M059J (cell line): ENCODE data around the gene PDIA6. TPM values are rescaled to one million over a fixed set of nuclear protein-coding genes. Genes with fewer than 3 reads are reported as not detected.
A peak's percentile ranks its signal among the peaks of the same experiment; 100 is the strongest.
"Not testable (repeated sequence)": the region's sequence is repeated elsewhere in the genome, so short reads cannot be mapped to it uniquely, and the experiment has no call there.

Source experiments
- DNase-seq: peaks from one replicate; pipeline ENCODE4 v3.0.0-alpha.2; 2012; ENCODE audit warnings: low read depth
- total RNA-seq: library from RNA; depleted of rRNA; stranded (reverse); fragments of >200 nt; shearing (Covaris generic); gene quantifications from 2 replicates; pipeline ENCODE4 v1.2.3, GENCODE V29; 2014

PDIA6 gene
- total RNA-seq, 1 experiment from 2014 or later = 486 TPM

DNA sequence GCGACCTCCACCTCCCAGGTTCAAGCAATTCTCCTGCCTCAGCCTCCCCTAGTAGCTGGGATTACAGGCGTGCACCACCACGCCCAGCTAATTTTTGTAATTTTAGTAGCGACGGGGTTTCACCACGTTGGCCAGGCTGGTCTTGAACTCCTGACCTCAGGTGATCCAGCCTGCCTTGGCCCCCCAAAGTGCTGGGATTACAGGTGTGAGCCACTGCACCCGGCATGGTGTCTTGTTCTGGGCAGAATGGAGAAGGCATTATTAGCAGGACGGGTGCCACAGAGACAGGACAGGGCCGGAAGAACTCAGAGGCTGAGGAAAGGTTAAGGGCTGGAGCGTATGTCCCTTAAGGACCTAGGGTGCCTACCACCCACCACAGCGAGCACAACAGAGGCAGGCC, 31.8 kb downstream of the PDIA6 start:
- not testable (repeated sequence) for DNase-seq

DNA sequence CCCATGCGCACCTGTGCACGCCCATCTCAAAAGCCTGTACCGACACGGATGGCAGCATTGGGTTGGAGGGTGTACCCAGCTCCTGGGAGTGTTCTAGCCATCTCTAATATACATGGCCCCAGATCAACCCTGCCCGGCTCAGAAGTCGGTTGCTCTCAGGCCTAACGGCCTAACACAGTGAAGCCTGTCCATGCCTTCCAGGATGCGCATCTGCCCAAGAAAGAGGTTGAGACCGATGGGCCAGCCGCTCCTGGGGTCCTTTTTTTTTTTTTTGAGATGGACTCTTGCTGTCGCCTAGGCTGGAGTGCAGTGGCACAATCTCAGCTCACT, 32.1 kb downstream of the PDIA6 start:
- DNase-seq = no peak

DNA sequence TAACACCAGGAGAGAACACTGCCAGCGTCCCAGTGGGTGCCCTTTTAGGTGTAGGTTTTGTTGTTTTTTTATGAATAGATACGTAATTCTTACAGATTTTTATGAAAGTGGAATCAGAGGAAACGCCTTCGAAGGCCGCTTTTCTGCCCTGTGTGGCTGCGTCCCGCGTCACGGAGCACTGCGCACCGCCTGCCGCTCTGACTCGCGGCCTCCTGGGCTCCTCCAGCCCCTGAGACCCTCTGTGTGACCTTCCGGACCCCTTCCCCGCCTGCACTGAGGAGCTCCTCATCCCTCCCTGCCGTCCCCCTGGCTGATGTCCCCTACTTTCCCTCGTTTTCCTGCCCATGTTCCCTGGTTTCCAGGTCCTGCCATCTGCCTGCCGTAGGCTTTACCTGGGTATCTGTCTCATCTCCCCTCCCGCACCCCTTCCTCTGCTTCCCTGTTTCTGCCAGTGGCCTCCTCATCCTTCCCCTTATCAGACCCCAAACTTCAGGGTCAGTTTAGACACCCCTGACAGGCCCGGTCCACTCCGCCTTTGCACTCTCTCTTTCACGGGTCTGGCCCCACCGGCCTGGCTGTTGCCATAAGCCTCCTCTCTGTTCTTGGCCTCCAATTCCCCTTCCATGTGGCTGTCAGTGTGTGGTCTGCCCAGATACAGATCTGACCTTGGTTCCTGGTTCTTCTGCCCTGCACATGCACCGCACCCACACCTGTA, 32.7 kb downstream of the PDIA6 start:
- DNase-seq = no peak

DNA sequence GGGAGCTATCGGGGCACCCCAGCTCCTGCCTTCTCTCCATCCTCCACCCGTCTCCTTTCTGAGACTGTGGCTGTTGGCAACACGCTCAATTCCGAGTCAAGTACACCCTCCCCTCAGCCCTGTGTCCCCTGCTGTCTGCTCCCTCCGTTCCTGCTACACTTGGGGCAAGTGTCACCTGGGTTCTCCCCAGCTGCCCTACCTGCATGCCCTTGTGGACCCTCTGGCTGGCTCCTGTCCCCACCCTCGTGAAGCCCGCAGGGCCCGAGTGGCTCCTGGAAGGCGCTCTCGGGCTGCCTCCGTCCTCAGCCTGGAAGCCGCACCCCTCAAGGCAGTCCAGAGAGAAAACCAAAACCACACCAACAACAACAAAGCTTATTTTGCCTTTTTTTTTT, 33.9 kb downstream of the PDIA6 start:
- no peak for DNase-seq

DNA sequence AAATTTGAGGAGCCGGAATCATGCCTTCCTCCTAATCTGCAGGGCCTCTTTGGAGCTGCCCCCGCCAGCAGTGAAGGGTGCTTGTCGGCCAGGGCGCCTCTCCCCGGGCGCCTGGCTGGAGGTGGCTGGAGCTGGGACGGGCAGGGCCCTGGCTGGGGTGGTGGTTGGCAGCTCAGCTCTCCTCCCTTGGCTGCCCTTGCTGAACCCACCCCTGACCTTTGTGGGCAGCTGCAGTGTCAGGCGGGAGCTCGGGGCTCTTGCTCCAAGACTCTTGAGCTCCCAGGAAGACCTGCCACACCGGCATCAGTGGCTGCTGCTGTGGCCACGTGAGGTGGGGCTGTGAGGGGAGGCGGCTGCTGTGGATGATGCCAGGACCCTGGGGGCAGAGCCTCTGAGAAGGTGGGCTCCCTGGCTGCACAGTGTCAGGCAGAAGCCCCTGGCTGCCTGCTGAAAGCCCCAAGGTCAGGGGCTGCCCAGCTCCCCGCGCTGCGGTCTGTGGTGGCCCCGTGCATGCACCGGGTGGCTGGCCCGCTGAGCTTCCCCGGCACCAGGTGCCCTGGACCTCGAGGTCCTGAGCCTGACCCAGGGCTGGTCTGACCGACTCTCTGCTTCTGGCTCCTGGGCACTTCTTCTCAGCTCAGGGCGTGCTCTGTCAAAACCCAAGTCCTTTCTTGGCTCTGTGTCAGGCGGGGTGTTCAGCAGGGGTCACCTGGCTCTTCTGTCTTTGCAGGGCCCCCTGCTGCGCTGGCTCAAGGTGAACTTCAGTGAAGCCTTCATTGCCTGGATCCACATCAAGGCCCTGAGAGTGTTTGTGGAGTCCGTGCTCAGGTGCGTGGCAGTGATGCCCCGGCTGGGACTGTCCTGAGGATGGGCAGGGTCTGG, 34.5 kb downstream of the PDIA6 start:
- no peak for DNase-seq

DNA sequence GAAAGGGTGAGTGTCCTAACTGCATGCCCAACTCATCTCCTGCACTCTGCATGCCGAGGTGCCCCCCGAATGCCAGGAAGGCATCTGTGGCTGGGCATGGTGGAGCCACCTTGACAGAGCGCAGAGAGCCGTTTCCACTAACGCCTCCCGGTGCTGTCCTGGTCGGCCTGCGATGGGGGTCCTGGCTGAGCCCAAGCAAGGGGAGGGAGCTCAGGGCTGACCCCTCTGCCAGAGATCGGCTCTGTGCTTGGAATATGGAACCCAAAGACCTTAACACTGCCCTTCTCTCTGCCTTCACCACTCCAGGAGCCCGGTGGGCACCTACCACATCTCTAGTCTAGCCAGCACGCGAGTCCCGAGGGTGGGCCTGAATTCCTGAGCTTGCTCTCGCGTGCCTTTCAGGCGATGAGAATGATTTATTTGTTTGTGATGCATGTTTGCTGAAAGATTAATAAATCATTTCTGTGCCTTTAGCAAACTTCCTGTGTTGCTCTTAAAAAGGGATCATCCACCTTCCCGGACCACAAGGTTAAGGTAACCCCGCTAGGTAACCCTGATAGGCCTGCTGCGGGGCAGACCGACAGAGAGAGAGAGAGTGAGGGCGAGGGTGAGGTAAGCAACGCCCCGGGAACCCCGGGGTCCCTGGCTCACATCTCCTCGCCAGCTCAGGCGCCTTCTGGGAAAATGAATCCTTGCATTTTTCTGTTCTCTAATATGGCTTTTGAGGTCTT, 35.3 kb downstream of the PDIA6 start:
- no peak for DNase-seq

DNA sequence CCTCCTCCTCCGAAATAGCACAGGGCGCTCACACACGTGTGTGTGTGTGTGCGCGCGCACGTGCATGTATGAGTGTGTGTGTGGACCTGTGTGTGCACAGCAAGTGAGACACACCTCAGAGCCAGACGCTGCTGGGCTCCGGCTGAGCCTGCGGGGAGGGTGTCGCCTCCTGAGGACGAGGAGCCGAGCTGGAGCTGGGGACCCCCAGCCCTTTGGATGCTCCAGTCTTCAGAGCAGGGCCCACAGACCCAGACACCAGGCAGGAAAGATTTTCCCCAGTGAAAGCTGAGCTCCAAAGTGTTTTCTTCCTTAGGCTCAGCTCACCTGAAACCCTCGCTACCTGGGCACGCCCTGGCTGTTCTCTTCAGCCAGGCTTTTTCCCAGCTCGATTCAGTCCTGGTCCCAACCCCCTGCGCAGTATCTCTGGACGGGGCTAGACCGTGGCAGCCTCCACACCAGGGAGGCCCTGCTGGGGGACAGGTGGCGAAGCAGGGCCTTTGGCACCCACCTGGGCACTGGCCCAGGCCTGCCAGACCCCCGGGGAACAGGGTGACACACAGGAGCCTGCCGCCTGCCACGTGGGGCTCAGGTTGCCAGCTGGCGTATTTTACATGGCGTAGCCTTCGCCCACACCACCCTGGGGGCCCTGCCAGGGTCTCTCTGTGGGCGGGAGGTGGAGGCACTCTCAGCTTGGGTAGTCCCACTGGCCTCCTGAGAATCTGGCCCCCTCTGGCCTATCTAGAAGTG, 36.2 kb downstream of the PDIA6 start:
- no peak for DNase-seq

DNA sequence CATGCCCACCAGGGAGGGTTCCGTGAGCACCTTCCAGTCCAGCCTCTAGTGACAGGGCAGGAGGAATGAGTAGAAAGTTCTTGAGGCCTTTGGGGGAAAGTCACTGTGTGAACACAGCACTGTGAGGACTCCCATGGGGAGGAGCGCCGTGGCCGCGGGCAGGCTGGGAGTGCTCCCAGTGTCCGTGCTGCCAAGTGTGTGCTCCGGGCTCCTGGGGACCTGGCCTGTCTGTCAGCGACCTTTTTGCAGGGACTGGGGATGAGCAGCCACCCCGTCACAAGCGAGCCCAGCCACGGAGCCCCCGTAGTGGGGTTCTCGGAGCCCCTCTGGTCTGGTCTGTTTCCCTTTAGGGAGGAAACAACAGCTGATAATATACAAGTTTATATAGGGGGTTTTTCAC, 36.8 kb downstream of the PDIA6 start:
- no peak for DNase-seq

DNA sequence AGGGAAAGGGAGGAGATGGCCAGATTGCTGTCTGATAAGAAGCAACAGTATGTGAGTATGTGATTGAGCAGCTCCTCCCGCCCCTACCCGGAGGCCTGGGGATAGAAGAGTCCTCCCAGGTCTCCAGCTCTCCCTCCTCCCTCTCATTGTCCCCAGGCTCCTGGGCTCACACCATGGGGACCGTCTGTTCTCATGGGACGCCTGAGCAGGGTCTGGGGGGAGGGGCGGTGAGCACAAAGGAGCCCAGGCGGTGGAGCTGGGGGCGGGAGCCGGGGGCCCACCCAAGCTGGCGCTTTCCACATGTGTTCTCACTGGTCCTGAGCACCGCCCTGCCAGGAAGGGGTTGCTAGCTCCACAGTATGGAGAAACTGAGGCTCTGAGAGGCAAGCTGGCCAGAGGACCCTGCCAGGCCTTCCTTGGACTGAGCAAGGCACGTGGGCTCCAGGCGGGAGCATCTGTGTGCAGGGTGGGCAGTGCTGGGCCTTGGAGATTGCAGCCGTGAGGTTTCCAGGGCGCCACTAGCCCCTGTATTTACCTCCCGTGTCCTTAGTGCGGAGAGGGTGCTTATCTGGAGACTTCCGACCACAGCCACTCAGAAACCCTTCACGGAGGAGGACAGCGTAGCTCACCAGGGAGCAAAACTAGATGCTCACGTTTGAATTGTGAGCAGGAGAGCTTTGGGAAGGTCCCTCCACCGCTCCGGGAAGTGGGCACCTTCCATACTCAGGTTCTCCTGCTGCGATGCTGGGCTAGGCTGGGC, 37.4 kb downstream of the PDIA6 start:
- DNase-seq = no peak

DNA sequence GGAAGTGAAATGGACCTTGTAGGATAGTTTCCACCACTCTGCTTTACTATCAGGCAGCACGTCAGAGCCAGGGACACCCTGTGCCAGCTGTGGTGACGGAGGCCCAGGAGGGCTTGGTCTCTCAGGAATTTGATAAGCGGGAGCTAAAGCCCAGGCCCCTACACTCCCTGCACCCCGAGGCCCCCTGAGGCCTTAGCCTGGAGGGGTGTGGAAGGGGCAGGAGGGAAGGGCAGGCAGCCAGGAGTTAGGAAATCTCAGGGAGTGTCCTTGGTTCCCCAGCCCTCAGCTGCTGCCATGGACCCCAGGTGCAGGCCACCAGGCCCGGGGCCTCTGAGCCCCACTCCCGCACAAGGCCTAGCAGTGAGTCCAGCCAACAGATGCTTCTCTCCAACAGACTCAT, 38.2 kb downstream of the PDIA6 start:
- DNase-seq = no peak

DNA sequence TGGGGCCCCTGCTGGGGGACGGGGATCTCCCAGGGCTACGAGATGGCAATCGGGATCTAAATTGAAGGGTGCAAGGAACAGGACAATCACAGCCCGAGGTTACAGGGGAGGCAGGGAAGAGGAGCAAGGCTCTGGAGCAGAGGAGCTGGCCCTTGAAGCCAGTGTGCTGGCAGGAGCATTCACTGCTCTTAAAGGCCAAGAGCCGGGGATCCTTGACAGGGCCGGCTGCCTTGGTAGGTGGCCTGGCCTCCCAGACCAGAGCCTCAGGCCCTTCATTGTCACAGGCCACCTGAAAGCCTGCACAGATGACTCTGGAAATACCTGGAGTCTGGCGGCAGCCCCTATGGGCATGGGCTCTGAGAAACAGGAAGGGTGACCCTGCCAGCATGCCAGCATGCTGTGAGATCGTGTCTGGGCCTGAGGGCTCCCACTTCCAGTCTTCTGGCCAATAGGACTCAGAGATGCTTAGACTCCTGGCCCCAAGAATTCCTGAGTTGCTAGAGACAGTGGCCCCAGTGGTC, 38.7 kb downstream of the PDIA6 start:
- DNase-seq = no peak

DNA sequence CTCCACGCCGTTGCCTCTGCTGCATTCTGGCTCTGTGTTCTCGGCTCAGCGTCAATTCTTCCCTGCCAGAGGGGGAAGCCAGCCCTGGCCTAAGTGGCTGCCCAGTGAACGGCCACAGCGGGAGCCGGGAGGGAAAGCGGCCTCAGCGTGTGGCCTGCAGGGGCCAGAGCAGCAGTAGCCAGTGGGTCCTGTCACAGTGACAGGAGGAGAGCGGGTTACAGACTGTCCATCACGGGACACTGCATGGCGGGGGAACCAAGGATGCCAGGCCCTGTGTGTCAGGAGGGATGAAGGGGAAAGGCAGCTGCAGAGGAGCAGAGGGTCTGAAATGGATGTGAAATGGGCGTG, 39.7 kb downstream of the PDIA6 start:
- DNase-seq = no peak

DNA sequence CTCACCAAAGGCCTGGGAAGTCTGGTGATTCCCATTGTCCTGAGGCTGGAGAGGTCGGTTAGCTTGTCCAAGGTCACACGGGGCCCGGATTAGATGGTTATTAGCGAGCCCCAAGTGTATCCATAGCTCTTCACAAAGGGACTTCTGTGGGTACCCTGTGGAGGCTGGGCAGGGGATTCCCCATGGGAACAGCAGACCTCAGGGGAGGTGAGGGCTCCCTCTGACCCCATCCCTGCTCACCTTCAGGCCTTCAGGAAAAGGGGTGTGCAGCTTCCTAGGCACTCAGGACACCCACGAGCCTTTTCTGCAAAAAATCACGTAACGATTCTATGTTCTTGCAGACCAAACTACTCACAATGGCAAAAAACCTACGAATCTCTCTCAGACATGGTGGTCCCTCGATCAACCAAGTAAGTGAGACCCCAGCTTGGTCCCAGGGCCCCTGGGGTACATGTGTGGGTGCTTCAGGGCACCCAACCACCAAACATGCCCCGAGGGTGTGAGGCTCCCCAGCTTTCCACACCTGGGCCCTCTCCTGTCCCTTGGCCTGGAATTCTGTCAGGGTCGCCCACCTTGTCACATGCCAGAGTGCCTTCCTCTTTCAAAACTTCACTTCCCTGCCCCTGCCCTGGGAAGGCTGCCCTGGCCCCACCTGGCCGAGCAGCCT, 40.3 kb downstream of the PDIA6 start:
- DNase-seq = no peak

DNA sequence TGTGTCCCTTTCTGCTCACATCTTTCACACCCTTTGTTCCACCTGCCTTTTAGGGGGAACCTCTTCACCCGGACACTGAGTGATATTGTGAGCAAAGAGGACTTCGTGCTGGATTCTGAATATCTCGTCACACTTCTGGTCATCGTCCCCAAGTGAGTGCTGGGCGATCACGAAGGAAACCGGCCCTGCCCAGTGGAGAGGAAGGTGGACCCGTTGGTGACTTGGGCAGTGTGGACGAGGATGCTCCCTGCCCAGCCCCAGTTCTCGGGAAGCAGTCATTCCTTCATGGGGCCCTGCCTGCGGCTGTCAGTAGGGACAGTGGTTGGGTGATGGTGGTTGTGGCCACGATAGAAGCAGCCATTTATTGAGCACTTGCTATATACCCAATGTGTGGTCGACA, 40.8 kb downstream of the PDIA6 start:
- no peak for DNase-seq

DNA sequence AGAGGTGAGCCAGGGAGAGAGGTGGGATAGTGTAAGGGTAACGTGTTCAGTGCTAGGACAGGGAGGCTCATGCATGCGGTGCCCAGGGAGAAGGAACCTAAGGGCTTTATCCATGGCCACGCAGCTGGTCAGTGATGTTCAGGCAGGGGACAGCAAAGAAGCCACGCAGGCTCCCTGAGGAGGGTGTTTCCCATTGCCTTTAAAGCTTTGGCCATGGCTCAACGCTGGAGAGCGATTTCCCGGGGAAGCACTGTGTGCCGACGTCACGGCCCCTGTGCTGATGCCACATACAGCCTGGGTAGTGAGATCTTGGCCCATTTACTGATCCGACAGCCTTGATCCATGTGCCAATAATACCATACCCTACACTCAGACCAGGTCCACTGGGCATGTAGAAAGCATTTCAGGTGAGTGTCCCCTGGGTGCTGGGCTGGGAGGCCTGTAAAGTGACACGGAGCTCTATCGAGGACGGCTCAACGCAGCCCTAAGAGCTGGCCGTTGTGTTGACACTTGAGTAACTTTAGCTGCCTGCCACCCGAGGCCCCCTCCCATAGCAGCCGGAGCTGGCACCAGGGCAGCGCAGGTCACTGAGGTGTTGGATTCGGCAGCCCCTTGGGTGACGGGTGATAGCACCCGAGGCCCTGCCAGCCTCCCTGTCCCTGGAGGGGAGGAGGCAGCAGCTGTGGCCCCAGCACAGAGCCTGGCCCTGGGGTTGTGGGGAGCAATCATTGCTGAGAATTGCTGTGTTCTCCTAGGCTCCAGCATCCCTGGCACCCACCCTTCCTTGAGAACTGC, 41.4 kb downstream of the PDIA6 start:
- DNase-seq = no peak

DNA sequence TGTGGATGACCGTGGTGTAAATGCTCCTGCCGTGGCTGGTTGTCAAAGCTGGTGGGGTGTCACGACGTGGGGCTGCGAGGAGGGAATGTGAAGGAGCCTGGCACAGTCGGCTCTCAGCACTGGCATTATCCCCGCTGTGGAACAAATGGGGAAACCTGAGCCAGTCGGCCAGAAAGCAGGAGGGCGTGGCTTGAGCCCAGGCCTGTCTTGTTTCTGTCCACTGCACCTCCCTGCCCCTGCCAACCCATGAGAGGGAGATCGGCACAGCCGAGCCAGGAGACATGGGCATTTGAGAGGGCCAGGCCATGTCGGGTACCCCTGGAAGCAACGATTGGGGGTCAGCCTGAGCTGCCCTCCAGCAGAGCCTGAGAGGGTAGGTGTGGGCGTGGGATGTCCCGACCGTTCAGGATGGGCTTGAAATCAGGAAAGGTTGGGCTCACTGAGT, 44.5 kb downstream of the PDIA6 start:
- DNase-seq = peak; percentile 9

DNA sequence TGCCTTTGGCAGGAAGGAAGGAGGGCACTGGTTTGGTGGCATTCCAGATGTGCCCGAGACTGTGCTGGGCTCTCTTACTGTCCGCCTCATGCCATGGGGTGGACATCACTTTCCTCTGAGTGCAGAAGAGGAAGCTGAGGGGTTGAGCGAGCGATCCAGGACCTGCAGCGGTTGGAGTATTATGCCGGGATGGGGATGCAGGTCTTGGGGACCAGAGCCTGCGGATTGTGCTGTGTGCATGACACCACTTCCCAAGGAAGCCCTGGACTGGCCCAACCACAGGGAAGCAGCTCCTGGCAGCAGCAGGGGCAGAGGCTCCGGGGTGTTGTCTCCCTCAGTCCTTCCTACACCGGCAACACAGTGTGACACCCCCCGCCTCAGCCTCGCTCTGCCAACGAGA, 46.7 kb downstream of the PDIA6 start:
- no peak for DNase-seq

DNA sequence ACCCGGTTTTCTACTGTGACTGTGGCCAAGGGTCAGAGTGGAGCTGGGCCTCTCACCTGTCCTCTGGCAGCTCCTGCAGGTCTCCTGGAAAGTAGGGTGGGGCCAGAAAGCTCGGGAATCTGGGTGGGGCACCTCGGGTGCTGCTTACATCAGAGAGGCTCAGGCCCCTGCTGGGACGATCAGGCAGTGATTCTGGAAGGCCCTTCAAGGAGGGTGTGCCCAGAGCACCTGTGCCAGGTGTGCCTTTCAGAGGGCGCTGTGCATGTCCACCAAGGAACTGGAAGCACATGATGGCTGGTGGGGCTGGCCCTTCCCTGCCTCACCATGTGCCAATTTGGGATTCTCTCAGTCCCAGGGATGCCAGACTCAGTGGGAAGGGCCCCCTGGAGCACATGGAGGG, 47.1 kb downstream of the PDIA6 start:
- no peak for DNase-seq

DNA sequence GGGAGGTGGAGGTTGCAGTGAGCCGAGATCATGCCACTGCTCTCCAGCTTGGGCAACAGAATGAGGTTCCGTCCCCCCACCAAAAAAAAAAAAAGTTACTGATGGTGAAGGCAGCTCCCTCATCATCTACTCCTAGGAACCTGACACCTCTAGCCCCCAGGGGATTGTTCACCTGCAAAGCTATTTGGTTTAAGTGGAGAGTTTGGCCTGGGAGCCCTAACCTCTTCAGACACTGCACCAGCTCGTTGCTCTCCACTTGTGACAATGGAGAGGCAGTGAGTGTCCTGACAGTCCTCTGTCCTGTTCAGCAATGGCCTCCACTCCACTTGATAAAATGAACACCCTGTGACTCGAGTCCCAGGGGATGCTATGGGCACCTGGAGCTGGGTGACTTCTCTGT, 47.7 kb downstream of the PDIA6 start:
- no peak for DNase-seq
